ENCODE data around the gene RNF212.

DNA sequence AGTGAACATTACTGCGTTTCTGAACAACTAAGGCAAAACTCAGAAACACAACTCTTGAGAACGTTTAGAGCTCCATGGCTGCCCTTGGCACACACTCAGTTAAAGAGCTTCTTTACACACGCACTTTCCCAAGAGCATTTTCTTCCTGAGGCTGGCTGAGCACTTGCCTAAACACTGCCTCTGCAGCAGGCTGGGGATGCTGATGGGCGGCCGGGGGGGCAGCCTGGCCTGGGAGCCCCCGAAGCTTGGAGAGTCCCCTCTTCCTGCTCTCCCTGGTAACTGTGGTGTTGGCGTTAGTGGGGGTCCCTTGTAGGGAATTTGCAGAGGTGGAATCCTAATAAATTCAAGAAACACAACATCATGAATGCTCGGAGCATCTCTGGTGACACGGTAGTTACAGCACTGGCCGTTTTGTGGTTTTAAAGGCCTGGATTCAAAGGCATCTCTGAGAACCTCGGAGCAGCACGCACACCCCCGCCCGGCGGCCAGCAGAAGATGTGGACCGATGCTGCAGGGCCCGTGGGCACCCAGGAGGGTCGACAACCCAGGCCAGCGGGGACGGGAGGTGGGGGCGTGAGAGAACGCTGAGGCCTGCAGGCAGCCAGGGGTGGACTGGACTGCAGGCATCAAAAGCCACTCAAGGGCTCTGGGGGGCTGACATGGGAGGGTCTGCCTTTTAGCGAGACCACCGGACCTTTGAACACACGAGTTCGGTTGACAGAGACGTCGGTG, 56.5 kb downstream of the RNF212 start:
- TF ChIP-seq, protein P1, sequence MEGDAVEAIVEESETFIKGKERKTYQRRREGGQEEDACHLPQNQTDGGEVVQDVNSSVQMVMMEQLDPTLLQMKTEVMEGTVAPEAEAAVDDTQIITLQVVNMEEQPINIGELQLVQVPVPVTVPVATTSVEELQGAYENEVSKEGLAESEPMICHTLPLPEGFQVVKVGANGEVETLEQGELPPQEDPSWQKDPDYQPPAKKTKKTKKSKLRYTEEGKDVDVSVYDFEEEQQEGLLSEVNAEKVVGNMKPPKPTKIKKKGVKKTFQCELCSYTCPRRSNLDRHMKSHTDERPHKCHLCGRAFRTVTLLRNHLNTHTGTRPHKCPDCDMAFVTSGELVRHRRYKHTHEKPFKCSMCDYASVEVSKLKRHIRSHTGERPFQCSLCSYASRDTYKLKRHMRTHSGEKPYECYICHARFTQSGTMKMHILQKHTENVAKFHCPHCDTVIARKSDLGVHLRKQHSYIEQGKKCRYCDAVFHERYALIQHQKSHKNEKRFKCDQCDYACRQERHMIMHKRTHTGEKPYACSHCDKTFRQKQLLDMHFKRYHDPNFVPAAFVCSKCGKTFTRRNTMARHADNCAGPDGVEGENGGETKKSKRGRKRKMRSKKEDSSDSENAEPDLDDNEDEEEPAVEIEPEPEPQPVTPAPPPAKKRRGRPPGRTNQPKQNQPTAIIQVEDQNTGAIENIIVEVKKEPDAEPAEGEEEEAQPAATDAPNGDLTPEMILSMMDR (conservative IDR thresholded peaks at IDR 0.05) = no peak
- no peak for TF ChIP-seq ZFX (IDR thresholded peaks at IDR 0.05)
